GM21390 (cell line): ENCODE measurements around the gene APOM.

ENCODE experiments used
- ATAC-seq: cut with Tn5 transposase; IDR thresholded peaks from one replicate; pipeline ENCODE4 v1.9.1; 2021; ENCODE audit not compliant: unreplicated experiment

The APOM gene

GRCh38 chr6:31657406-31658157, 1.9 kb downstream of the APOM start:
- ATAC-seq, result no peak

GRCh38 chr6:31658158-31658688, 2.5 kb downstream of the APOM start:
- ATAC-seq, result no peak

- no peak for ATAC-seq
These were observed 3.4 kb downstream of the APOM start for GRCh38 chr6:31658983-31659648.

- ATAC-seq, result no peak
These were observed 4.1 kb downstream of the APOM start for GRCh38 chr6:31659649-31660380.

- ATAC-seq, result no peak
These were observed 4.9 kb downstream of the APOM start, which contains the start of gene C6orf47 for GRCh38 chr6:31660381-31661261. C6orf47 (minus strand) TSS chr6:31660778; CDS start chr6:31659947, 831 bp downstream.

- no peak for ATAC-seq
These were observed 5.8 kb downstream of the APOM start for GRCh38 chr6:31661262-31662123.

GRCh38 chr6:31662124-31662723, 6.5 kb downstream of the APOM start:
- ATAC-seq, result no peak

- no peak for ATAC-seq
These were observed 7.6 kb downstream of the APOM start for GRCh38 chr6:31663126-31663960.

GRCh38 chr6:31663961-31664789, 8.5 kb downstream of the APOM start:
- ATAC-seq, result no peak

- no peak for ATAC-seq
These were observed 9.3 kb downstream of the APOM start, which contains the start of gene GPANK1 for GRCh38 chr6:31664790-31665500. GPANK1 (minus strand) TSS chr6:31664997; CDS start chr6:31664478, 519 bp downstream.

GRCh38 chr6:31665501-31666336, 10.0 kb downstream of the APOM start, which contains the start of gene CSNK2B:
CSNK2B (plus strand) TSS chr6:31666080; CDS start chr6:31666832, 752 bp downstream.
- peak; percentile 78 for ATAC-seq

GRCh38 chr6:31666337-31666965, 10.8 kb downstream of the APOM start:
- ATAC-seq, result no peak

- ATAC-seq, result no peak
These were observed 14.0 kb downstream of the APOM start, which contains the start of gene LY6G5B for GRCh38 chr6:31669676-31670075. LY6G5B (plus strand) TSS chr6:31669976; CDS start chr6:31670951, 975 bp downstream.

GRCh38 chr6:31676322-31676903, 20.7 kb downstream of the APOM start:
- no peak for ATAC-seq

- ATAC-seq, result no peak
These were observed 21.2 kb downstream of the APOM start for GRCh38 chr6:31676904-31677303.
